Suppressor macrophage (primary cell): ENCODE data around the gene KIAA1614.
"Not testable (repeated sequence)": the region's sequence is repeated elsewhere in the genome, so short reads cannot be mapped to it uniquely, and the experiment has no call there.

Source experiments
- DNase-seq, 4 experiments: peaks; one replicate each; pipeline ENCODE4 v3.0.0-alpha.2; 2020 to 2022

KIAA1614 gene

DNA sequence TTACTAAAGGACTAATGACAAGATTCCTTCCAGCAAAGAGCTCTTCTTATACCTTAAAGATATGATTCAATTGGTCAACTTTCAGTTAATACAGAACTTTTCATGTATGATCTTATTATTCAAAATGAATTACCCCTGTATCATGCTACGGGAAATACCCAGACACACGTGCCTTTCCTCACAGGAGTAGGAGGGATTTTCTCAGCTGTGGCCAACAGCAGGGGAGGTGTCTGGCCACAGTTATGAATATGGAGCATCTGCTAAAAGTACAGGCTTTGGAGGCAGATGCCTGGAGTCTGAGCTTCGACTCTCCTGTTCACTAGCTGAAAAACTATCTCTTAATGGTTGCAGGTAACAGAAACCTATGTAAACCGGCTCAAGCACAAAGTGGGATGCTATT is 53.6 kb downstream of the KIAA1614 start:
- DNase-seq: no peak

DNA sequence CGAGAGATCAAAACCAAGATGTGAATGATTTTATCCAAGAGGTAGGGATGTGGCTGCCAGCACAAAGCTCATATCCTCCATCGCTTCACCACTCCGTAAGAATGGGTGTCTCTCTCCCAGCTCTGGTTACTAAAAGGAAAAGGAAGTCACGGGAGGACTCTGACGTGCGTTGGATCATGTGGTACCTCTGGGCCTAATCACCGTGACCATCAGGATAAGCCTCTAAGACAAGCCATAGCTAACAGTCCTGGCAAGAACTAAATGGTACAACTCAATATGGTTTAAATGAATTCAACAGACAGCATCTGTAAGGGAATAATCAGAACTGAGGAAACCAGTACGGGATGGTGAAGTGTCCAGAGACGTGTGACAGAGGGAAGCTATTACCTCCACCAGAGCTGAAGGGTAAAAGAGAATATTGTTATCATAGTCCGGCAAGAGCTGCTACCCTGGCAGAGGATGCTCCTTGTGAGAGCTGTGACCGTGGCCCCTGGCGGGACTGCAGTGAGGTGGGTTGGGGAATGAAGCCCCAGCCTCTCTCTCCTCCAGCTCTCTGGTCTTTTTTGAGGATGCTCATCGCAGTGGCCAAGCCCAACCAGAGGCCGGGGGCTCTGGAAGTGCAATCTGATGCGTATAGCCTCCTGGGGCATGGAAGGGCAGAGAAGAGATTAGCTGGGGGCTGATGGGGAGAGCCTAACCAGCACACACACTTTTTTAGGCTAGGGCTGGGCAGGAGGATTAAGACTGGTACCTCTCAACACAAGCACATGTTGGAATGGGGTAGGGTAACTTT is 54.2 kb downstream of the KIAA1614 start:
- no peak for DNase-seq

DNA sequence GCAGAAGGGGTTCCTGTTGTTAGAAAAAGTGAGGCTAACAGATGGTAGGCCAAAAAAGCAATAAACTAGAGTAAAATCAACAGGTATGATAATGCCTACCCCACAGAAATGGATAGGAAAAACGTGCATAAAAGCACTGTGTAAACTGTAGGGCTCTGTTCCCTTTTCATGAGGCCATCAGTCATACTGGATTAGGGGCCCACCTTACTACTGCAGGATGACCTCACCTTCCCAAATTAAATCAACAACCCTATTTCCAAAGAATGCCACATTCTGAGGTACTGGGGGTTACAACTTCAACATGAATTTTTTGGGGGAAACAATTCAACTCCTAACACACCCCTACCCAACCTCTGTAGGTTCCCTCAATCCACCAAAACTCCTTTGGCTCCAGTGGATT is 54.9 kb downstream of the KIAA1614 start:
- no peak for DNase-seq

DNA sequence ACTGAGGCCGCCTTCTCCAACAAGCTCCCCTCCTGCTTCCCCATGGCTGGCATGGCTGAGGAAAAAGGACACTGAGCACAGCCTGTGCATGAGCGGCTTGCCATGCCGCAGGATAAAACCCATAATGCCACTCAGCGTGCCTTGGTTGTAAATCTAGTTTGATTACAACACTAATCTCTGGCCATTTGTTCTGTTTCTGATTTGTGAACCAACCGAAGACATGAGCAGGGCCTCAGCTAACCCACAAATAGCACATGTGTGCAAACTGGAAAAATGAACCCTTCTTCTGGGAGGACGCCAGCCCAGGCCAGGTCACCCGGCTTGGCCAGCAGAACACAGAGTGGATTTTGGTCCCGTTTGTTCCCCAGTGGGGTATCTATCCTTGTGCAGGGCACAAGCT is 56.1 kb downstream of the KIAA1614 start:
- DNase-seq: not testable (repeated sequence)

DNA sequence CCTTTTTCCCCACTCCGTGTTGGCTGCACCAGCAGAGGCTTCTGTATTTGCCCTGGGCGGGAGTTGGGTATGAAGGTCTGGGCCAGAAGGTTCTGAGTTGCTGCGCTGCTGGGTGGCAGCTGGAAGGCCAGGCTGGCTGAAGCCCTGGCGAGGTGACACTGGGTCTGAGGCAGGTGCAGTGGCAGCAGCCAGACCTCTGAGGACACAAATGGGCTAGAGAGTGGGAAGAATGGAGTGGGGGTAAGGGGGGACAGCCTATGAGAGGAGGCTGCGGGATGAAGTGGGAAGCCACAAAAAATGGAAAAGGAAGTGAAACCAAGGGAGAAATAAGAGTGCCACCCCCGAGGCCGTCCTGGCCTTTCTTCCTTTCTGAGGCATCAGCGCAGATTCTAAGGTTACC is 56.7 kb downstream of the KIAA1614 start:
- DNase-seq: peak; percentile 30 to 67 (median 64)

DNA sequence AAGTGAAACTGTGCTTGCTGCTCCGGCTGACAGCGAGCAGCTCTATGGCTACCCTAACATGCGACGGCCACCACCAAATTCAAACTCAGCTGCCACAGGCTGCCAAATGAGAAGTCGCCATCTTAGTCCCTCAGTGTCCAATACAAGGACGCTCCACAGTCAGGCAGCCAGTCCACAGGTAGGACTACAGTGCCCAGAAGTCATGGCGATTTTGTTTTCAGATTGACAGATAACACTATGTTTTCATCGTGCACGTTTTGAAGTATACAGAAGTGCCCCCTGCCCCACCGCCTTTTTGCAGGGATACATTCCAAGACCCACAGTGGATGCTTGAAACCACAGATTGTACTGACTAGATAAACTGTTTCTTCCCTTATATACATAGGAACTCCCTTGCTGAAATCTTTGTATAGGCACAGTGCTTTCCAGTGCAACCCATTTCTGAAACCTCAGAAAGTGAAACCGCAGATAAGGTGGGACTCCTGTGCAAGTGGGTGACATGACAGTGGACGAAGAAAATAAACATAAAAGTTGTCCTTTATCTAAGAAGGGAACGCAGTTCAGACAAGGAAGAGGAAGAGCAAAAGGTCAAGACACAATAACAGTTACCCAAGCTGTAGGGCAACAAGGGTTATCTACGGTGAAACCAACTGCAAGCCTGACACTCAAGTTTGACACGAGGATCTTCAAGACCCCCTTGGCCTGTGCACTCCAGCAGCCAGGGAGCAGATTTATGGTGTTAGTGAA is 57.8 kb downstream of the KIAA1614 start:
- peak in 3 of 4 experiments; percentile 25 to 42 (median 40) for DNase-seq

DNA sequence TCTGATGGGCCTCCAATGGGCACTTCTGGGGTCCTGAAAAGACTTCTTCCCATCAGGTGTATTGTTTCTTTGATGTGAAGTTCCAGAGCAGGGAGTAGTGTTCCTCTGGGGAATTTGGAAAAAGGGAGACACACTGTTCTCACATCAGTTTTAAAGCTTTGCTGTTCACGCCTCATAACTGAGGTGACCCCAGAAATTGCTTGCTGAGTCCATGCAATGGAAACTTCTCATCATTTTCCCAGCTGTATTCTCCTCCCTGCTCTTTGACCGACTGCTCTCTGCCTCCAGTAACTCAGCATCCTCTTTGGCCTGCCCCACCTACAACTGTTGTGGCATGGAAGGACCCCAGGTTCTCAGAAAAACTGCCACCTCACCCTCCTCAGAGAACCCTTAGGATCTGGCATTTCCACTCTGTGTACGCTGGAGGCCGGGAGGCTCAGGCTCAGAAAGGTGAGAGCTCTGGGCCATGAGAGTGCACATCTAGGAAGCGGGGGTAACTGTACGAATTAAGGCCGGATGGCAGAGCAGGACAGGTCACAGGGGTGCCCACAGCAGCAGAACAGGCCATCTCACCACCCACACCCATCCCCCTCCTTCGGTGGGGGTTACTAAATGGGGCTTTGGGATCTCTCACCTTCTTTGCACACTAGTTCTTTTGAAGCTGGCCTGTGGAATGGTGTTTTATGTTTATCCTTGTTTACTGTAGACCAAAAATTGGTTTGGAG is 58.7 kb downstream of the KIAA1614 start:
- DNase-seq: no peak

DNA sequence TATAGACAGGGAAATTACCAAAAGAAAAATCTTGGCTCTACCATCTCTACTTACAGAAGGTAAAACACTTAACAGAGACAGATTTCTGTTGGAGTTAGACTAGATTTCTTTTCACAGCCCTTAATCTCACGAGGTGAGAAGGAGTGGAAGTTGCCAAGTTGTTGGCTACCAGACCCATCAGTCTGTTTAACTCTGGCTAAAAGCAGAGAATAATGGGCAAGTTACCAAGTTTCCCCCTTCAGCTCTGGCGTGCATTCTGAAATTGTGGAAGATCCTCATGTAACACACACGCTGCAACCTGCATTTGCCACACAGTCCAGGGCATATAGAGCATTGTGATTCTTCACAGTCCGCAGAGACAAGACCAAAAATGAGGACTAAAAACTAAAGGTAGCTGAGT is 60.7 kb downstream of the KIAA1614 start:
- DNase-seq: no peak

DNA sequence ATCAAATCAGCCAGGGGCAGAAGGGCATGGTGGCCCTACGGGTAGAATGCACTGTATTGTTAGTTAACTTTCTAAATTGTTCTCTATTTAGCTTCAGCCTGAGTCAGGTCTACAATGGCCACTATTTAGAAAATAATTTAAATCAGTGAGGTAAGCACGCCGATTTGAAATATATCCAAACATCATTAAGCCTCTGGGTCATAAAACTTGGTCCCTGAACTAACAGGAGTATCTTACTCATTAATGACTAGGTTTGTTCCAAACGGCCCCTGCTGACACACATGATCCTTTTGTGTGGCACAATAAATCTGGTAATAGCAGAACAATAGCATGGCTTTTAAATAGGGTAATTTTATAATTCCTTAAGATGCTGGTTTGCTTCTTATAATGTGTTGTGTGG is 61.5 kb downstream of the KIAA1614 start:
- DNase-seq: no peak

DNA sequence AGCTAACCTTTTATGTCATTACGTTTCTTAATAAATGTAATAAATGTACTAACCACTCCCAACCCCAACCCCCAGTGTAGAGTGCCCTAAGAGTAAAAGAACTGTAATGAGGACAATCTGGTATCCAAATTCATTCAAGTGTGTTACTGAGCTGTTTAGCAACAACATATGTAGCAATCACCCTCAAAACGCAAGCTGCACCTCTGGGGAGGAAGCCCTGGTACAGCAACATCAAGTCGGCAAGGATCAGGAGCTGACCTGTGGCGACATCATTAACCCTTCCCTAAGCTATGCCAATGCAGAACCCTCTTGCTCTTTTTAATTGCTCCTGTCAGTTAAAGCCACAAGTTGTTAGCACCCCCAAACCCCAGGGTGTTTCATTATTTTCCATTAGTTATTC is 62.9 kb downstream of the KIAA1614 start:
- peak in 3 of 4 experiments; percentile 13 to 22 (median 19) for DNase-seq

DNA sequence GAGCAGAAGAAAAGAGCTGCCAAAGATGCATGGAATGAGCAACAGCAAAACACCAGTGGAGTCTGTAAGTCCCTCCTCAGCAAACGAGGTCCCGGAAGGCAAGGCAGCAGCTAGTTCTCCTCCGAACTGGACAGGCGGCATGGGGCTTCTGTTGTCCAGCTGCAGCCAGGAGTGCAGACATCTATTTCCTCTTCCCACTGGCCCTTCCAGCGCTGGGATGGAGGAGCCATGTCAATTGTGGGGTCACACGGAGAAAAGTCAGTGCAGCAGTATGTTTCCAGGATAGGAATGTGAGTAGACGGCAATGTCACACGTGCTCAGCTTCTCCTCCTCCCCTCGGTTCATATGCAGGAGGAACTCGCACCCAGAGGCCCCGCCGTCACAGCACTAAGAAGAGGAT is 63.5 kb downstream of the KIAA1614 start:
- no peak for DNase-seq

DNA sequence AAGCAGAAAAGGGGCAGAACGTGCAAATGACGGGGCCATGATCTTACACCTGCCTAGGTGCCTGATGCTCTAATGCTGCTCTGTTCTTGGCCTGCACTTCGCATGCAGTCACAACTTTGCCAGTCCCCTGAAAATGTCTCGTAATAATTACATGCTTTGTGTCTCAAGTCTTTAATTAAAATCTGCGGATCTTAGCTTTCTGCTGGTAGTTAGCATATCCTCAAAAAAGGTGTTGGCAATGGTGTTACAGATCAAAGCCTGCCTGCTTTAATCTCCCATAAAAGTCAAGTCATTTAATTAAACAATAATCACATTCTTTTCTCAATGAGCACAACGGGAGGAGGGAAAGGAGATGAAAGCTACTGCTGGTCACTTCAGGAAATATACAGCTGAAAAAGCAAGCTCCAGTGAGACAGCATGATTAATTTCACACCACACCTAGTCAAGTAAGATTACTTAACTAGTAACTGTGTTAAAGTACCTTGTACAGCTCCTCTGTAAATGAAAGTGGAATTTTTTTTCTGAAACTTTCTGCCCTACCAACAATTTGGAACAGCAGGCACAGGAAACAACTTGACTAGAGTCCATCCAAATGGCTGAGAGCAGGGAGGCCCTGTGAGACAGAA is 64.1 kb downstream of the KIAA1614 start:
- no peak for DNase-seq

DNA sequence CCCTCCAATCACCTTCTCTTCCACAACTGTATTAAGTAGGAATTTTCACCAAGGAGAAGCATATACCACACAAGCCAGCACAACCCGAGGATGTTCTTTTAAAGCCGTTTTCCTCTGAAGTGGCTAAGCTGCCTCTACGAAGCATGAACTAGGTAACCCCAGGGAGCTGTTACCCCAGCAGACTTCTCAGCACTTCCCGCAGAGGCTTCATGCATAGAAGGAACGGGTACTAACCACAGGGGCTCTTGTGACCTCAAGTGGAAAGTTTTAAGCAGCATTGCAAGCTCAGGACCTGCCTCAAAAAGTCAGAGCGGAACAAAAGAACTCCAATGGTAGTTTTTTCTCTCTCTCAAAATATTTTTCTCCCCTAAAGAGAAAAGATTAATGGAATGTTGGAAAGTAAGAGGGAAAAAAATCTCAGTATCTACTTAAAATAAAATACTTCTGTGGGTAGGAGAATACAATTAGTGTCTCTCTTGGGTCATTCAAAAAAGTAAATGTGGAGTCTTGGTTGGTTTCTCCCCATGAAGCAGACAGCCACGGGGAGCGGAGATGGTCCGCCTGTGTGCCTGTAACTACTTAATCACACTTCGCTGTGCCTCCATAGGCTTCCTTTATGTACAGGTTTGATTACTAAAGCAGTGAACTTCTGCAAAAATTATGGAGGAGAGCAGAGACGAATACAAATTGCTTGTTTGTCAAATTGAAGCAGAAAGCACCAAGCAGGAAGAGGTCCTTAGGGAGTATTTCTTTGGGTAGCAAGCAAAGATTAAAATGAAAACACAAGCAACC is 69.1 kb downstream of the KIAA1614 start:
- DNase-seq: peak; percentile 18 to 65 (median 50)

DNA sequence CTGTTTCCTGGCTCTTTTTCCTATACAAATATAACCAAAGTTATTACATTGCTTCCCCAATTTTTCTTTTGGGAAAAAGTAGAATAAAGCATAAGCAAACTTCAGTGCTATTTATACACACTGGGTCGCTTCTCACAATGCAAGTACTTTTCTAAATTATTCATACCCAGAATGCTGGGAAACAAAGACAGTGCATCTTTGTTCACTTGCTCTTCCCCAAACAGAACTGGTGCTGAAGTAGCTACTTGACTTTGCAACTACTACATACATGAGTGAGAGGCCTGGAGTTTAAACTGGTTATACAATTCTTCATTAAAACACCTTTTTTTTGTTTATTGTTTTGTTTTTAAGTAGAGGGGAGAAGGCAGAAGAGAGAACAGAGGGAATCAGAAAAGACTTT is 69.7 kb downstream of the KIAA1614 start:
- DNase-seq: no peak

DNA sequence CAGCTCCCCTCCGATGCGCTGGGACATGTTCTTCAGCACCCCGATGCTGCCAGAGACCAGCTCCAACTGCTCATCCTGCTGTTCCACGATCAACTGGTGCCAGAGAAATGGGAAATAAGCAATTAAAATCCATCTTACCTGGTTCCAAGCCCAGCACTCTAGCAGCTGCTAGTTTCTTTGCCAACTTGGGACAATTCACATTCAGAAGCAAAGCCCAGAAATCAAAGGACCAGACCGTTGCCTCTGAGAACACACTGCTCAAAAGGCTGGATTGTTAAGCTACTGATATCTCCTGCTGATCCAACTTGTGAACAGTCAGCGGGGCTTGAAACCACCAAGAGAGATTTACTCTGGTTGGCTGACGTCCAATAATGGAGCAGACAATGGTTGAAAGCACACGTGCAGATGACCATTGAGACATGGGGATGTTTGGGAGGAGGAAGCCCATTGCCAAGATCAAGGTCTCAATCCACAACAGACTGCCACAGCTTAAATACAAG is 75.6 kb downstream of the KIAA1614 start:
- no peak for DNase-seq

DNA sequence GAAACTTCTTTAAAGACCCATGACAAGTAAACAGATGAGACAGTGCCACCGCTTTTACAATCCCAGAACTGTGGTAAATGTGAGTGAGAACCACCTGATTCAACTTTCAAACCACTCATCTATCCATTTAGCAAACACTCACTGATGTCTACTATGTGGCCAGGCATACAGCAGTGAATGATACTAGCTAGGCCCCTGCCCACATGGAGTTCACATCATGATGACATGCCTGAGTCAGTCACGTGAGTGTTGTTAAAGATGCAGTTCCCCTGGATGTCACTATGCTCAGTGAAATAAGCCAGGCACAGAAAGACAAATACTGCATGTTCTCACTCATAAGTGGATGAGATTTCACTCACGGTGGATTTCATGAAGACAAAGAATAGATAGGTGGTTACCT is 81.6 kb downstream of the KIAA1614 start:
- peak; percentile 21 to 65 (median 44) for DNase-seq

DNA sequence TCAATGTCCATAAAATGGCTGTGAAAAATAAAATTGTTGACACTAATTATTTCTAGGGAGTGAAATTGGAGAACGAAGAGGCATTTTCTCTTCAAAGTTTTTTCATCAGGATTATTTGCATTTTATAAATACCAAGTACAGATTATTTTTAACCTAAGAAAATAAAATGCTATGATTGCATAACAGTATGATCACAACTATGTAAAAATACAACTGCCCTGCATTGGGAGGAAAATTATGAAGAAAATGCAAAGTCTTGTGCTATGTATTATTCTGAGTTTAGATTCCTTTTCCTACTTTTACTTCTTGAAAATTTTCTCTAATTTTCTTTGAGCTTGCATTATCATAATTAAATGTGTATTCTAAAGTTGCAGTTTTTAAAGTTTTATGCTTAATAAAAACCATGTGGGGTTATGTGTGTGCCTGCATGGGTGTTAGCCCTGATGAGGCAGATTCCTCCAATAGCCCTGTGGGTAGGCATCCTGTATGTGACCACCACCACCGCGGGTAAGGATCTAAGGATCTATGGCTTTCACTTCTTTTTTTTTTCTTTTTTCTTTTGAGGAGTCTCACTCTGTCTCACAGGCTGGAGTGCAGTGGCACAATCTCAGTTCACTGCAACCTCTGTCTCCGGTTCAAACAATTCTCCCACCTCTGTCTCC is 85.3 kb downstream of the KIAA1614 start:
- DNase-seq: no peak
